NCI-H510A treated with DMSO at 0.1 percent for 48 hours (cell line): ENCODE data around the gene R3HDM4.
"Not testable (repeated sequence)": the region's sequence is repeated elsewhere in the genome, so short reads cannot be mapped to it uniquely, and the experiment has no call there.

Experiments used
- DNase-seq: peaks from one replicate; lab custom pipeline; 2025; lab: John Stamatoyannopoulos, UW

Gene R3HDM4

DNA sequence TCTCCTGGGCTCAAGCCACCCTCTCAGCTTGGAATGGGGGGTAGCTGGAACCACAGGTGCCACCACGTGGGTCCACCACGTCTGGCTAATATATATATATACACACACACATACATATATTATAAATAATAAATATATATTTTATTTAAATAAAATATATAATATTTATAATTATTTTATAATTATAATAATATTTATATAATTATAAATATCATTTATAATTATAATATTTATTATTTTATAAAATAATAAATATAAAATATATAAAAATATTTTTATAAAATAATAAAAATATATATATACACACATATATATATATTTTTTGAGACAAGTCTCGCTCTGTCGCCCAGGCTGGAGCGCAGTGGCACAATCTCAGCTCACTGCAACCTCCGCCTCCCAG is 58.5 kb downstream of the R3HDM4 start:
- DNase-seq, result no peak

DNA sequence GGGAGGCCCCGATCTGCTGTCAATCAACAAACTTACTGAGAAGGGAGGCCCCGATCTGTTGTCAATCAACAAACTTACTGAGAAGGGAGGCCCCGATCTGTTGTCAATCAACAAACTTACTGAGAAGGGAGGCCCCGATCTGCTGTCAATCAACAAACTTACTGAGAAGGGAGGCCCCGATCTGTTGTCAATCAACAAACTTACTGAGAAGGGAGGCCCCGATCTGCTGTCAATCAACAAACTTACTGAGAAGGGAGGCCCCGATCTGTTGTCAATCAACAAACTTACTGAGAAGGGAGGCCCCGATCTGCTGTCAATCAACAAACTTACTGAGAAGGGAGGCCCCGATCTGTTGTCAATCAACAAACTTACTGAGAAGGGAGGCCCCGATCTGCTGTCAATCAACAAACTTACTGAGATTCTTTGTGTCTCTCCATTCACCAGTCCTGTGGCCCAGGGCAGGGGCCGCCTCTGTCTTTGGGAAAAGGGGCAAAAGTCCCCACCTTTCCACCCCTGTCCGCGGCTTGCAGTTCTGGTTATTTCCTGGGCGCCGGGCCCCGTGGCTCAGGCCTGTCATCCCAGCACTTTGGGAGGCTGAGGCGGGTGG is 59.3 kb downstream of the R3HDM4 start:
- DNase-seq, result not testable (repeated sequence)

GRCh38 chr19:853014-853585 is 59.9 kb downstream of the R3HDM4 start:
- DNase-seq, result no peak

DNA sequence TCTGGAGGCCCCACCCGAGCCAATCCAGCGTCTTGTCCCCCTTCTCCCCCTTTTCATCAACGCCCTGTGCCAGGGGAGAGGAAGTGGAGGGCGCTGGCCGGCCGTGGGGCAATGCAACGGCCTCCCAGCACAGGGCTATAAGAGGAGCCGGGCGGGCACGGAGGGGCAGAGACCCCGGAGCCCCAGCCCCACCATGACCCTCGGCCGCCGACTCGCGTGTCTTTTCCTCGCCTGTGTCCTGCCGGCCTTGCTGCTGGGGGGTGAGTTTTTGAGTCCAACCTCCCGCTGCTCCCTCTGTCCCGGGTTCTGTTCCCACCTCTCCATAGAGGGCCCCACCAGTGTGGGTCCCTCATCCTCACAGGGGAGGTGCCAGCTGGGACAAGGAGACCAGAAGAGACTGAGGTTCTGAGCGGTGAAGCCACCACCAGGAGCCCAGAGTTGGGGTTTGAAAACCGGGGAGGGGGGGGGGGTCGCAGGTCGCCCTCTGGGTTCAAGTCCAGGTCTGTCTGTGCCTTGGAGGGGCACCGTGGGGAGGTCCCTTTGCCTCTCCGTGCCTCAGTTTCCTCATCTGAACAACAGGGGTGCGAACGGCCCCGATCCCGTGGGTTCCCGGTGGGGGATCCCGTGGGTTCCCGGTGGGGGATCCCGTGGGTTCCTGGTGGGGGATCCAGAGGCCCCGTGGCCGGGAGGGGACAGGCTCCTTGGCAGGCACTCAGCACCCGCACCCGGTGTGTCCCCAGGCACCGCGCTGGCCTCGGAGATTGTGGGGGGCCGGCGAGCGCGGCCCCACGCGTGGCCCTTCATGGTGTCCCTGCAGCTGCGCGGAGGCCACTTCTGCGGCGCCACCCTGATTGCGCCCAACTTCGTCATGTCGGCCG is 60.6 kb downstream of the R3HDM4 start, which contains the start of gene ELANE:
Gene ELANE (plus strand): TSS at position 168 of the 878 bp plus-strand sequence. CDS start 26 bp downstream, at position 194.
- DNase-seq, result no peak

- DNase-seq, result no peak
These were observed 62.1 kb downstream of the R3HDM4 start for GRCh38 chr19:850979-851335.

DNA sequence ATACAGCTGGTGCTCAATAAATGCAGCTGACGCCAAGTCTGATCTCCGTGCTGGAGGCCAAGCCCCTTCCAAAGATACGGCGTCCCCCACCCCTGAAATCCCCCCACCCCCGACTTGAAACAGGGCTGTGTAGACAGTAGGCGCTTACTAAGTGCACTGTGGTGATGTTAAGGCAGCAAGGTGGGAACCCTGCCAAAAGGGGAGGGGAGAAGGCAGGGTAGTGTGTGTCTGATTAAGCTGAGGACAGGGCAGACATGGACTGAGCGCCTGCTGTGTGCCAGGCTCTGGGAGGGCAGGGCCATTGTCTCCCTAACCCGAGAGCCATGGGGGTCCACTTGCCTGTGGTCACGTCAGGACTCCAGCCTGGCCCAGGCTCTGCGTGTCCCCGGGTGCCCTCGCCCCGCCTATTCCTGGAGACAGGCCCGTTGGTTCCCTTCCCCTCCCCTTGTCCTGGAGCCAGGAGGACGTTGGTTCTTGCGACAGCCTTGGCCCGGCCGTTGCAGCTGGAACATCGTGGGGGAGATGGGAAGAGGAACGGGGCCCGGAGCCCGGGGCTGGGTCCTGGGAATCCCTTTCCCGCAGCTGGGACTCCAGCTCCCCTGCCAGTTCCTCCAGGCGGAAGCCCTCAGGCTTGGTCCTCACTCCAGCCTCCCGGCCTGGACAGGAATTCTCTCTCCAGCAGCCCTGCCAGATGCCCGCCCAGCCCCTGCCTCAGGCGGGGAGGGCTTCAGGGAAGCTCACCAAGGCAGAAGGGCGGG is 62.6 kb downstream of the R3HDM4 start:
- no peak for DNase-seq

- not testable (repeated sequence) for DNase-seq
These were observed 63.8 kb downstream of the R3HDM4 start for GRCh38 chr19:849195-849594.

- DNase-seq, result no peak
These were observed 64.6 kb downstream of the R3HDM4 start for GRCh38 chr19:848386-848921.
